Activated B cell treated with CpG ODN at 0.5 μM for 24 hours (primary cell): Measurements from ENCODE around the gene DDX52. TPM values are rescaled to one million over a fixed set of nuclear protein-coding genes. Genes with fewer than 3 reads are reported as not detected.

Experiments
- ATAC-seq: fragments of 200-7000 bp; cut with Tn5 transposase; one replicate; pipeline ENCODE4 v1.10.0; 2021; ENCODE audit warnings: low read depth, mild to moderate bottlenecking, moderate library complexity
- CTCF ChIA-PET: fragments of 350-600 bp; sonication (Branson Sonifier 250); formaldehyde crosslinking; loops from one replicate; lab custom pipeline; 2021; ENCODE audit warnings: antibody characterized with exemption; lab: Charles Lee
- POLR2A ChIA-PET: fragments of 350-600 bp; sonication (Branson Sonifier 250); formaldehyde crosslinking; loops from one replicate; lab custom pipeline; 2021; ENCODE audit warnings: antibody characterized with exemption; lab: Charles Lee
- DNase-seq: peaks from one replicate; pipeline ENCODE4 v3.0.0; 2022
- H3K27ac Mint-ChIP-seq: one replicate; pipeline ENCODE4 v1.8.0; 2020; ENCODE audit warnings: mixed read lengths
- H3K27me3 Mint-ChIP-seq: one replicate; pipeline ENCODE4 v1.8.0; 2021; ENCODE audit warnings: mixed read lengths
- H3K36me3 Mint-ChIP-seq: one replicate; pipeline ENCODE4 v1.8.0; 2021; ENCODE audit warnings: low read depth, mixed read lengths
- H3K4me1 Mint-ChIP-seq: one replicate; pipeline ENCODE4 v1.8.0; 2021; ENCODE audit warnings: mixed read lengths
- H3K4me3 Mint-ChIP-seq: one replicate; pipeline ENCODE4 v1.8.0; 2020; ENCODE audit warnings: mild to moderate bottlenecking, mixed read lengths
- H3K9me3 Mint-ChIP-seq: one replicate; pipeline ENCODE4 v1.8.0; 2020; ENCODE audit warnings: mixed read lengths
- CTCF ChIP-seq: fragments of 200-600 bp; IDR thresholded peaks from one replicate; pipeline ENCODE4 v1.8.0; 2022; ENCODE audit warnings: antibody characterized with exemption, mild to moderate bottlenecking
- intact Hi-C: fragments of 100-400 bp; cut with micrococcal nuclease; formaldehyde crosslinking; loops from one replicate; pipeline ENCODE4 v1.15.1; 2024
- total RNA-seq: library from RNA; stranded (reverse); gene quantifications from 2 replicates; pipeline ENCODE4 v1.2.3, GENCODE V29; 2022

Gene DDX52
- total RNA-seq, 1 donor from 2014 or later, result 39.9 TPM

GRCh38 chr17:37662353-37662752 lies 19.1 kb upstream of the DDX52 start:
- ChIA-PET CTCF (interaction anchor here (1.0 kb wide), 1 partner anchor 135 kb away, joined by 3 read pairs; no protein-coding TSS in a partner anchor), POLR2A (no interaction called here)
- Mint-ChIP-seq H3K36me3 (no peaks in the 10 kb centered on the region), H3K4me1 (no peaks in the 10 kb centered on the region), H3K9me3 (peaks cover 2% of the 10 kb centered on the region), H3K27me3 (peaks cover 9% of the 10 kb centered on the region), H3K4me3 (no peak overlapping the region), H3K27ac (no peak overlapping the region)
- ATAC-seq (no peak), DNase-seq (no peak)
- TF ChIP-seq CTCF, result no peak
- intact Hi-C loops, result no loop called here

- H3K27me3 Mint-ChIP-seq, result peaks cover 9% of the 10 kb centered on the region
- no peak overlapping the region for H3K4me3 Mint-ChIP-seq
- TF ChIP-seq CTCF, result no peak
- DNase-seq, result no peak
- POLR2A ChIA-PET, result no interaction called here
- CTCF ChIA-PET, result no interaction called here
- peaks cover 2% of the 10 kb centered on the region for H3K9me3 Mint-ChIP-seq
- intact Hi-C loops, result no loop called here
- ATAC-seq, result no peak
- no peaks in the 10 kb centered on the region for H3K36me3 Mint-ChIP-seq
- no peak overlapping the region for H3K27ac Mint-ChIP-seq
- no peaks in the 10 kb centered on the region for H3K4me1 Mint-ChIP-seq
Measured at GRCh38 chr17:37661400-37662014, 18.3 kb upstream of the DDX52 start.

- intact Hi-C loops, result no loop called here
- Mint-ChIP-seq H3K27me3 (peaks cover 7% of the 10 kb centered on the region), H3K36me3 (no peaks in the 10 kb centered on the region), H3K27ac (no peak overlapping the region), H3K4me3 (no peak overlapping the region), H3K9me3 (peaks cover 2% of the 10 kb centered on the region), H3K4me1 (no peaks in the 10 kb centered on the region)
- ATAC-seq (no peak), DNase-seq (no peak)
- ChIA-PET CTCF (no interaction called here), POLR2A (no interaction called here)
- no peak for TF ChIP-seq CTCF
Measured at GRCh38 chr17:37659925-37660324, 16.7 kb upstream of the DDX52 start.

GRCh38 chr17:37657202-37657601 lies 14.0 kb upstream of the DDX52 start:
- ATAC-seq (no peak), DNase-seq (no peak)
- ChIA-PET CTCF (interaction anchor here (0.9 to 1.1 kb wide), 2 partner anchors 8 to 9 kb away, joined by 3 read pairs; no protein-coding TSS in a partner anchor), POLR2A (no interaction called here)
- Mint-ChIP-seq H3K27me3 (peaks cover 7% of the 10 kb centered on the region), H3K4me1 (no peaks in the 10 kb centered on the region), H3K9me3 (no peaks in the 10 kb centered on the region), H3K36me3 (no peaks in the 10 kb centered on the region), H3K27ac (no peak overlapping the region), H3K4me3 (no peak overlapping the region)
- TF ChIP-seq CTCF, result no peak
- intact Hi-C loops, result no loop called here

GRCh38 chr17:37651849-37652248 lies 8.6 kb upstream of the DDX52 start:
- peaks cover 28% of the 10 kb centered on the region for H3K27me3 Mint-ChIP-seq
- H3K36me3 Mint-ChIP-seq, result no peaks in the 10 kb centered on the region
- CTCF ChIA-PET, result no interaction called here
- intact Hi-C loops, result loop anchor here (2.0 kb wide), 1 partner anchor 139 kb away; no protein-coding TSS in a partner anchor
- no peak for TF ChIP-seq CTCF
- no peaks in the 10 kb centered on the region for H3K4me1 Mint-ChIP-seq
- H3K4me3 Mint-ChIP-seq, result no peak overlapping the region
- ATAC-seq, result no peak
- no peaks in the 10 kb centered on the region for H3K9me3 Mint-ChIP-seq
- no peak overlapping the region for H3K27ac Mint-ChIP-seq
- POLR2A ChIA-PET, result no interaction called here
- DNase-seq, result no peak
